ENCODE results near the gene EIF1AX. TPM values are rescaled to one million over a fixed set of nuclear protein-coding genes. Genes with fewer than 3 reads are reported as not detected.

EIF1AX gene
- total RNA-seq, 1 donor from 2014 or later: 123 TPM

- H3K9me3 Mint-ChIP-seq: no peaks in the 10 kb centered on the region
- no peak for TF ChIP-seq EZH2phosphoT487 (IDR thresholded peaks at IDR 0.05)
- no peak for TF ChIP-seq CTCF (IDR thresholded peaks at IDR 0.05)
- no peak for TF ChIP-seq EZH2 (IDR thresholded peaks at IDR 0.05)
Measured at GRCh38 chrX:20143561-20143960, 1.9 kb upstream of the EIF1AX start.

DNA sequence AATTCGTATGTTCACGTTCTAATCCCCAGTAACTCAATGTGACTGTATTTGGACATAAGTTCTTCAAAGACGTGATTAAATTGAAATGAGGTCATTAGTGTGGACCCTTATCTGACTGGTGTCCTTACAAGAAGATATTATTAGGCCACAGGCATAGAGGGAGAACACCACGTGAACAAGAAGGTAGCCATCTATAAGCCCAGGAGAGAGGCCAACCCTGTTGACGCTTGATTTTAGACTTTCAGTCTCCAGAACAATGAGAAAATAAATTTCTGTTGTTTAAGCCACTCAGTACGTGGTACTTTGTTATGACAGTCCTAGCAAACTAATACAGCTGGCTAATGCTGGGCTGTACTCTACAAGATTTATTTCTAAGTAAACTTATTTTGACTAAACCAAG lies 1.5 kb upstream of the EIF1AX start:
- no peak overlapping the region for H3K4me2 ChIP-seq
- H3K27ac ChIP-seq: no peak overlapping the region
- TF ChIP-seq CTCF (IDR thresholded peaks at IDR 0.05) (no peak), EZH2 (IDR thresholded peaks at IDR 0.05) (no peak), EZH2phosphoT487 (IDR thresholded peaks at IDR 0.05) (no peak)
- H3K9me3 ChIP-seq (ENCODE audit: low read depth): no peaks in the 10 kb centered on the region
- H3K27me3 ChIP-seq: no peaks in the 10 kb centered on the region
- H3K36me3 Mint-ChIP-seq: peaks cover 2% of the 10 kb centered on the region
- peaks cover 20% of the 10 kb centered on the region for H4K20me1 ChIP-seq (ENCODE audit: low read depth)
- no peak for DNase-seq (ENCODE audit: low spot score)
- H3K4me3 Mint-ChIP-seq: peak overlapping the region; percentile 24
- H3K4me3 ChIP-seq: no peak overlapping the region
- H3K36me3 ChIP-seq: peaks cover 6% of the 10 kb centered on the region
- peaks cover 7% of the 10 kb centered on the region for H3K4me1 ChIP-seq
- H3K27me3 Mint-ChIP-seq (ENCODE audit: insufficient read depth, low read depth): peaks cover 2% of the 10 kb centered on the region
- no peak overlapping the region for H2AFZ ChIP-seq (replicated peaks)
- peaks cover 35% of the 10 kb centered on the region for H3K79me2 ChIP-seq (ENCODE audit: low read depth)
- H3K27ac Mint-ChIP-seq: no peak overlapping the region
- H3K9ac ChIP-seq: no peak overlapping the region
- peaks cover 9% of the 10 kb centered on the region for H3K4me1 Mint-ChIP-seq
- H3K9me3 Mint-ChIP-seq: no peaks in the 10 kb centered on the region
- no peaks in the 10 kb centered on the region for H3F3A ChIP-seq (ENCODE audit: low read depth)

More at GRCh38 chrX:20143561-20143960, 1.9 kb upstream of the EIF1AX start:
- Histone ChIP-seq H3K4me1 (peaks cover 7% of the 10 kb centered on the region), H3K27ac (no peak overlapping the region), H3K9me3 (ENCODE audit: low read depth) (no peaks in the 10 kb centered on the region), H3K79me2 (ENCODE audit: low read depth) (peaks cover 31% of the 10 kb centered on the region), H3K36me3 (peaks cover 4% of the 10 kb centered on the region), H3F3A (ENCODE audit: low read depth) (no peaks in the 10 kb centered on the region), H3K4me3 (no peak overlapping the region), H2AFZ (replicated peaks) (no peak overlapping the region), H3K27me3 (no peaks in the 10 kb centered on the region), H4K20me1 (ENCODE audit: low read depth) (peaks cover 20% of the 10 kb centered on the region), H3K9ac (no peak overlapping the region), H3K4me2 (no peak overlapping the region)
- Mint-ChIP-seq H3K27ac (no peak overlapping the region), H3K4me3 (no peak overlapping the region), H3K4me1 (peaks cover 9% of the 10 kb centered on the region), H3K27me3 (ENCODE audit: insufficient read depth, low read depth) (no peaks in the 10 kb centered on the region), H3K36me3 (peaks cover 2% of the 10 kb centered on the region)
- DNase-seq (ENCODE audit: low spot score): no peak

DNA sequence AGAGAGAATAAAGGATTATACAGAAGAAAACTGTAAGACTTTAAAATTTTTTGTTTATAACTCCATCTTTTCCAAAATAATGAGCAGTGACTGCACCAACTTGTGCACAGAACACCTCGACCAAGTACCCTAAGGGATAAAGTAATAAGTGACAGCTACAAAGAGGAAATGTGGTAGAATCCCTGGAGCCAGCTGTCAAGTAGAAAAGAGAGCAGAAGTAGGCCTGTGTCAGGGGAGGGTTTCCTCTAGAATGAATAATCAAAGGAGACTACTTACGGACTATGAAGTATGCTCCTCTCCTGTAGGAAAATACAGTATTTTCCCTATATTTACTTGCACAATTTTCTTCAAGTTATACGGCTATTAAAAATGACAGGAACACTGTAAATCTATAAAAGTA lies 1.2 kb downstream of the EIF1AX start:
- TF ChIP-seq CTCF (IDR thresholded peaks at IDR 0.05): no peak
- TF ChIP-seq EZH2 (IDR thresholded peaks at IDR 0.05): no peak
- TF ChIP-seq EZH2phosphoT487 (IDR thresholded peaks at IDR 0.05): no peak
- no peak overlapping the region for H3K27ac Mint-ChIP-seq
- Histone ChIP-seq H3K27ac (no peak overlapping the region), H3K79me2 (ENCODE audit: low read depth) (peaks cover 56% of the 10 kb centered on the region), H3K4me2 (peak overlapping the region; percentile 82), H3K4me1 (peaks cover 7% of the 10 kb centered on the region), H3K27me3 (no peaks in the 10 kb centered on the region), H2AFZ (replicated peaks) (no peak overlapping the region), H3K4me3 (peak overlapping the region; percentile 91), H3F3A (ENCODE audit: low read depth) (no peaks in the 10 kb centered on the region), H3K9ac (no peak overlapping the region), H3K9me3 (ENCODE audit: low read depth) (peaks cover 4% of the 10 kb centered on the region), H4K20me1 (ENCODE audit: low read depth) (peaks cover 28% of the 10 kb centered on the region), H3K36me3 (peaks cover 10% of the 10 kb centered on the region)
- peaks cover 14% of the 10 kb centered on the region for H3K36me3 Mint-ChIP-seq
- peak overlapping the region; percentile 93 for H3K4me3 Mint-ChIP-seq
- no peaks in the 10 kb centered on the region for H3K9me3 Mint-ChIP-seq
- H3K27me3 Mint-ChIP-seq (ENCODE audit: insufficient read depth, low read depth): peaks cover 2% of the 10 kb centered on the region
- DNase-seq (ENCODE audit: low spot score): no peak
- H3K4me1 Mint-ChIP-seq: peaks cover 9% of the 10 kb centered on the region

Measured in neural progenitor cell (in vitro differentiated cells).